OCI-LY3 (cell line): Measurements from ENCODE around the gene CEP250.

Experiments
- CTCF ChIP-seq: fragments of 200-600, 300-600 bp; sonication (generic); IDR thresholded peaks from 2 replicates; pipeline ENCODE4 v1.5.1; 2014; ENCODE audit warnings: antibody characterized with exemption, low read length, low read depth
- EZH2phosphoT487 ChIP-seq: fragments of 200-600 bp; shearing (Covaris generic); IDR thresholded peaks from 2 replicates; pipeline ENCODE4 v1.6.1; 2018; ENCODE audit warnings: antibody characterized with exemption, mixed run types, low read depth

GRCh38 chr20:35433337-35433736, 22.1 kb upstream of the CEP250 start:
- TF ChIP-seq CTCF (no peak), EZH2phosphoT487 (no peak)
